ENCODE measurements around the gene HTR5A.

DNA sequence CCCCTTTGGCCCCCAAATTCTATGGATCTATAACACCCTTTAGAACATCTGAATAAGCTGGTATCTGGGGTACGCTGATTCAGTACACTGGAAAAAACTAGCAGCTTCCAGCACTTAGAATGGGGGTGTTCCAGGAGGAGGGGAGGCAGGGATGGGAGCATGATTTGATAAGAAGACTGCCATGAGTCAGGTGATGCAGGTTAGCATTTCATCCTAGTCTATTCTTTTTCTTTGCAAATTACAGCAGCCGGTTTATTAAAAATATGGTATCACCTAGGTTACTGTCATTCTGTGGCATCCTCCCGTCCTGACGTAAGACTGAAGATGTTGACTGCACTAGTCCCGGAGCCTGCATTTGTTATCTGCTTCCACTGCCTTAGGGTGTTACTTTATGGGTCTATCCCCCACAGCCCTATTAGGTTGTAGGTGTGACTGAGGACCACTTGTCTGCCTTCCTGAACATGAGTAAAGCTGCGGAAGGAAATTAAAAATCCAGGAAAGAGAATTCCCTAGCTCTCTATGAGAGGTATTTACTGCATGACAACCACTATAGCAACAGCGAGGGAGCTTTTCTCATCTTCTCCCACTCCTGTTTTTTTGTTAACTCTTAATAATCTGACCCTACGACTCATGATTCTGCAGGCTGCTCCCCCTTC is 1.9 kb downstream of the HTR5A start:
- TF ChIP-seq, protein P1, sequence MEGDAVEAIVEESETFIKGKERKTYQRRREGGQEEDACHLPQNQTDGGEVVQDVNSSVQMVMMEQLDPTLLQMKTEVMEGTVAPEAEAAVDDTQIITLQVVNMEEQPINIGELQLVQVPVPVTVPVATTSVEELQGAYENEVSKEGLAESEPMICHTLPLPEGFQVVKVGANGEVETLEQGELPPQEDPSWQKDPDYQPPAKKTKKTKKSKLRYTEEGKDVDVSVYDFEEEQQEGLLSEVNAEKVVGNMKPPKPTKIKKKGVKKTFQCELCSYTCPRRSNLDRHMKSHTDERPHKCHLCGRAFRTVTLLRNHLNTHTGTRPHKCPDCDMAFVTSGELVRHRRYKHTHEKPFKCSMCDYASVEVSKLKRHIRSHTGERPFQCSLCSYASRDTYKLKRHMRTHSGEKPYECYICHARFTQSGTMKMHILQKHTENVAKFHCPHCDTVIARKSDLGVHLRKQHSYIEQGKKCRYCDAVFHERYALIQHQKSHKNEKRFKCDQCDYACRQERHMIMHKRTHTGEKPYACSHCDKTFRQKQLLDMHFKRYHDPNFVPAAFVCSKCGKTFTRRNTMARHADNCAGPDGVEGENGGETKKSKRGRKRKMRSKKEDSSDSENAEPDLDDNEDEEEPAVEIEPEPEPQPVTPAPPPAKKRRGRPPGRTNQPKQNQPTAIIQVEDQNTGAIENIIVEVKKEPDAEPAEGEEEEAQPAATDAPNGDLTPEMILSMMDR (IDR thresholded peaks at IDR 0.05; ENCODE audit: insufficient read depth, low read length): no peak
- TF ChIP-seq POLR2AphosphoS5 (IDR thresholded peaks at IDR 0.05; ENCODE audit: low read depth) (no peak), GABPA (IDR thresholded peaks at IDR 0.05; ENCODE audit: low read depth) (no peak), SPI1 (IDR thresholded peaks at IDR 0.05; ENCODE audit: borderline replicate concordance, low read depth) (no peak)
- TF ChIP-seq, protein P2, sequence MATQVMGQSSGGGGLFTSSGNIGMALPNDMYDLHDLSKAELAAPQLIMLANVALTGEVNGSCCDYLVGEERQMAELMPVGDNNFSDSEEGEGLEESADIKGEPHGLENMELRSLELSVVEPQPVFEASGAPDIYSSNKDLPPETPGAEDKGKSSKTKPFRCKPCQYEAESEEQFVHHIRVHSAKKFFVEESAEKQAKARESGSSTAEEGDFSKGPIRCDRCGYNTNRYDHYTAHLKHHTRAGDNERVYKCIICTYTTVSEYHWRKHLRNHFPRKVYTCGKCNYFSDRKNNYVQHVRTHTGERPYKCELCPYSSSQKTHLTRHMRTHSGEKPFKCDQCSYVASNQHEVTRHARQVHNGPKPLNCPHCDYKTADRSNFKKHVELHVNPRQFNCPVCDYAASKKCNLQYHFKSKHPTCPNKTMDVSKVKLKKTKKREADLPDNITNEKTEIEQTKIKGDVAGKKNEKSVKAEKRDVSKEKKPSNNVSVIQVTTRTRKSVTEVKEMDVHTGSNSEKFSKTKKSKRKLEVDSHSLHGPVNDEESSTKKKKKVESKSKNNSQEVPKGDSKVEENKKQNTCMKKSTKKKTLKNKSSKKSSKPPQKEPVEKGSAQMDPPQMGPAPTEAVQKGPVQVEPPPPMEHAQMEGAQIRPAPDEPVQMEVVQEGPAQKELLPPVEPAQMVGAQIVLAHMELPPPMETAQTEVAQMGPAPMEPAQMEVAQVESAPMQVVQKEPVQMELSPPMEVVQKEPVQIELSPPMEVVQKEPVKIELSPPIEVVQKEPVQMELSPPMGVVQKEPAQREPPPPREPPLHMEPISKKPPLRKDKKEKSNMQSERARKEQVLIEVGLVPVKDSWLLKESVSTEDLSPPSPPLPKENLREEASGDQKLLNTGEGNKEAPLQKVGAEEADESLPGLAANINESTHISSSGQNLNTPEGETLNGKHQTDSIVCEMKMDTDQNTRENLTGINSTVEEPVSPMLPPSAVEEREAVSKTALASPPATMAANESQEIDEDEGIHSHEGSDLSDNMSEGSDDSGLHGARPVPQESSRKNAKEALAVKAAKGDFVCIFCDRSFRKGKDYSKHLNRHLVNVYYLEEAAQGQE (IDR thresholded peaks at IDR 0.05; ENCODE audit: insufficient replicate concordance, low read depth): no peak
